ENCODE data around the gene PMF1.
"Not testable (repeated sequence)": the region's sequence is repeated elsewhere in the genome, so short reads cannot be mapped to it uniquely, and the experiment has no call there.

Gene PMF1, protein sequence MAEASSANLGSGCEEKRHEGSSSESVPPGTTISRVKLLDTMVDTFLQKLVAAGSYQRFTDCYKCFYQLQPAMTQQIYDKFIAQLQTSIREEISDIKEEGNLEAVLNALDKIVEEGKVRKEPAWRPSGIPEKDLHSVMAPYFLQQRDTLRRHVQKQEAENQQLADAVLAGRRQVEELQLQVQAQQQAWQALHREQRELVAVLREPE

DNA sequence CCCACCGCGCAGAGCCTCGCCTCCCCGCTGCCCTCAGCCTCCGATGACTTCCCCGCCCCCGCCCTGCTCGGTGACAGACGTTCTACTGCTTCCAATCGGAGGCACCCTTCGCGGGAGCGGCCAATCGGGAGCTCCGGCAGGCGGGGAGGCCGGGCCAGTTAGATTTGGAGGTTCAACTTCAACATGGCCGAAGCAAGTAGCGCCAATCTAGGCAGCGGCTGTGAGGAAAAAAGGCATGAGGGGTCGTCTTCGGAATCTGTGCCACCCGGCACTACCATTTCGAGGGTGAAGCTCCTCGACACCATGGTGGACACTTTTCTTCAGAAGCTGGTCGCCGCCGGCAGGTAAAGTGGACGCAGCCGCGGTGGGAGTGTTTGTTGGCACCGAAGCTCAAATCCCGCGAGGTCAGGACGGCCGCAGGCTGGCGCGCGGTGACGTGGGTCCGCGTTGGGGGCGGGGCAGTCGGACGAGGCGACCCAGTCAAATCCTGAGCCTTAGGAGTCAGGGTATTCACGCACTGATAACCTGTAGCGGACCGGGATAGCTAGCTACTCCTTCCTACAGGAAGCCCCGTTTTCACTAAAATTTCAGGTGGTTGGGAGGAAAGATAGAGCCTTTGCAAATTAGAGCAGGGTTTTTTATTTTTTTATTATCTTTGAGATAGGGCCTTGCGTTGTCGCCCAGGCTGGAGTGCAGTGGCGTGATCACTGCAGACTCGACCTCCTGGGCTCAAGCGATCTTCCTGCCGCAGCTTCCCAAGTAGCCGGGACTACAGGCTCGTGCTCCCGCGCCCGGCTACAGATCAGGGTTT, at the start of gene PMF1:
Gene PMF1, plus strand, starts transcription at position 175 of the 811 bp plus-strand sequence. Its CDS starts 9 bp downstream, at position 184.
- peak; percentile 95 for DNase-seq (ENCODE audit: low spot score)

DNA sequence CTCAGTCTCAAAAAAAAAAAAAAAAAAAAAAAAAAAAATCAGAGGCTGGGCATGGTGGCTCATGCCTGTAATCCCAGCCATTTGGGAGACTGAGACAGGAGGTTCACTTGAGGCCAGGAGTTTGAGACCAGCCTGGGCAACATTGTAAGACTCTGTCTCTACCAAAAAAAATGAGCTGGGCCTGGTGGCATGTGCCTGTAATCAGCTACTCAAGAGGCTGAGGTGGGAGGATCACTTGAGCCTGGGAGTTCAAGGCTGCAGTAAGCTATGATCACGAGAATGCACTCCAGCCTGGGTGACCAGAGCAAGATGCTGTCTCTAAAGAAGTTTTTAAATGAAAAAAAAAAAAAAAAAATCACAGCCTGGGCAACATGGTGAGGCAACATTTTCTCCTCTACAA, 49.1 kb upstream of the PMF1 start:
- DNase-seq (ENCODE audit: low spot score) = no peak

DNA sequence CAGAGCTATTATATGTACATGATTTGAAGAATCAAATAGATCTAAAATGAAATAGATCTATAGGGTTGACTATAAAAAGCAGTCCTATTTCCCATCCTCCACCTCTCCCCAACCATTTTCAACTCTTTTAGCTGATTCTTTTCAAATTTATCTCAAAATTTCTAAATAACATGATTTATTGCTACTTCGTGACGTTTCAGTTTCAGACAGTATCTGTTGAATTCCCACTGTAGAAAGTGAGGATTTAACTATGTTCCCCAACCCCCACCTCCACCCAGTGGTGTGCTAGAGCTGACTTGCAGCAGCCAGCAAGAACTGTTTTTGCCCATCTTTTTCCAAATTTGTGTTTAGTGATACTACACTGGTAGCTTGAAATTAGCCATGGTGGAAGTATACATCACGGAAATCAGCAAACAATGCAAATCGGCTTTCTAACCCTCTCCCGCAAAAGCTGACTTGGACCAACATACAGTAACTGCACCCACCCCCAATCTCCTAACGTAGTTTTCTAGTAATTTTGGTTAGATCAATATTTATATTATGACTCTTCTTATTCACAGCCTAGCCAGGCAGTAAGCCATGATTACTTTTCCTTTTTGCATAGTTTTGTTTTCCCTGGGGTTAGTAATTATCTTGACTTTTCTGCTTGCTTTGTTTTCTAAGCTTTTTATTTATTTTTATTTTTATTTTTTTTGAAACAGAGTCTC, 48.5 kb upstream of the PMF1 start:
- DNase-seq (ENCODE audit: low spot score) = no peak

DNA sequence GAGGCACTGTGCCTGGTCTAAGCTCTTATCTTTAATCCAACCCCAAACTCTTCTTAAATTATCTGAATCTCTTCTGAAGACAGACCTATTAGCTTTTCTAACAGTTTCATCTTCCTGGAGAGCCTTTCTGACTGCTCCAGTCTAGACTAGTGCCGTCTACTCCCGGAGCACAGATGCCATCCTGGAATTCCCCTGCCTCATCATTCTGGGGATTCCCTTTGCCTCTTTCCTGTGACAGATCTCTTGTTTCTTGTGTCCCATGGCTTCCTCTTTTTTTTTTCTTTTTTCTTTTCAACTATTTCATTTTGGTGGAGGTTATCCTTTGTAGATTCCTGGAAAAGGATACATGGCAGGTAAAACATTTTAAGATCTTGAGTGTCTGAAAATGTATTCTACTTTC, 47.7 kb upstream of the PMF1 start:
- DNase-seq (ENCODE audit: low spot score) = no peak

DNA sequence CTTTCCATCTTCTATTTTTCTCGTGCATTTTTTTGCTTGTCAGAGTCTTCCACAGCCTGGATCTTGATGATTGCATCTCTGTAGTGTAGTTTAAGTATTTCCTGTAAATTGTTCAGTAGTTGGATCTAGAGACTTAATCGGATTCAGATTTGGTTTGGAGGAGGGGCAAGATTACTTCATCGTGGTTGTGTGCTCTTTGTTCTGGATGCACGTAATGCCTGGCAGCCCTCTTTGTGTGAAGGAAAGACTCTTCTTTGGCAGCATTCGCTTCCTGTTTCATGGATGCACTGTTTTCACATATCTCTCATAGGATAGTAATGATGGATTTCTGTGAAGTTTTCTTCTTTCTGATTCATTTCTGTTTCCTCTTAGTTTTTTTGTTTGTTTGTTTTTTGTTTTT, 45.3 kb upstream of the PMF1 start:
- DNase-seq (ENCODE audit: low spot score) = no peak

DNA sequence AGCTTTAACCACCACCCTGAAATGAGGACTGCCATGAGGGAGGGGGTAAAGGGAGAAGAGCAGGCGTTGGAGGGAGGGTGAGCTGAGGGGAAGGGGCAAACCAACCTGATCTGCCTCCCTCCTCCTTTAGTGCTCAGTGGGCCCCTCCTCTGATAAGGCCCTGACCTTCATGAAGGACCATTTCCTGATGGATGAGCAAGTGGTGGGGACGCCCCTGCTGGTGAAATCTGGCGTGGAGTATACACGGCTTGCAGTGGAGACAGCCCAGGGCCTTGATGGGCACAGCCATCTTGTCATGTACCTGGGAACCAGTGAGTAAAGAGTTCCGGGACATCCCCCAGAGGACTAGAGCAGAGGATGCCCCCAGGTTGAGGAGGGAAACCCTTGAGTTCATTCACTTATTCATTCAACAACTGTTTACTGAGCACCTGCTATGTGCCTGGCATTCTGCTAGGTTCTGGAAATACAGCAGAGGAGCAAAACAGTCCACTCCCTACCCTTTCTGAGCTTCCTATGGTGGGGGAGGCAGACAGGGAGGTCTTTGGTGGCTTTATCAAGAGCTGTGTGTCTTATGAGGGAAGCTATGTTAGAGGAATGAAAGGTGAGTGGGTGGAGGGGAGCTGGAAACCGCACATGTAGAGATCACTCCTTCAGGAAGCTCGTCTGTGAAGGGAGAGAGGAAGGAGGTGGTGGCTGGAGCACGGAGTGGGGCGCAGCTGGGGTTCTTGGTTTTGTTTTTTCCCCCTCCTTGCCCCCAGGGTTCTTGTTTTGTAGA, 39.9 kb upstream of the PMF1 start:
- no peak for DNase-seq (ENCODE audit: low spot score)

DNA sequence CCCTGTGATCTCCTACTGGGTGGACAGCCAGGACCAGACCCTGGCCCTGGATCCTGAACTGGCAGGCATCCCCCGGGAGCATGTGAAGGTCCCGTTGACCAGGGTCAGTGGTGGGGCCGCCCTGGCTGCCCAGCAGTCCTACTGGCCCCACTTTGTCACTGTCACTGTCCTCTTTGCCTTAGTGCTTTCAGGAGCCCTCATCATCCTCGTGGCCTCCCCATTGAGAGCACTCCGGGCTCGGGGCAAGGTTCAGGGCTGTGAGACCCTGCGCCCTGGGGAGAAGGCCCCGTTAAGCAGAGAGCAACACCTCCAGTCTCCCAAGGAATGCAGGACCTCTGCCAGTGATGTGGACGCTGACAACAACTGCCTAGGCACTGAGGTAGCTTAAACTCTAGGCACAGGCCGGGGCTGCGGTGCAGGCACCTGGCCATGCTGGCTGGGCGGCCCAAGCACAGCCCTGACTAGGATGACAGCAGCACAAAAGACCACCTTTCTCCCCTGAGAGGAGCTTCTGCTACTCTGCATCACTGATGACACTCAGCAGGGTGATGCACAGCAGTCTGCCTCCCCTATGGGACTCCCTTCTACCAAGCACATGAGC, 36.1 kb upstream of the PMF1 start:
- DNase-seq (ENCODE audit: low spot score) = no peak

DNA sequence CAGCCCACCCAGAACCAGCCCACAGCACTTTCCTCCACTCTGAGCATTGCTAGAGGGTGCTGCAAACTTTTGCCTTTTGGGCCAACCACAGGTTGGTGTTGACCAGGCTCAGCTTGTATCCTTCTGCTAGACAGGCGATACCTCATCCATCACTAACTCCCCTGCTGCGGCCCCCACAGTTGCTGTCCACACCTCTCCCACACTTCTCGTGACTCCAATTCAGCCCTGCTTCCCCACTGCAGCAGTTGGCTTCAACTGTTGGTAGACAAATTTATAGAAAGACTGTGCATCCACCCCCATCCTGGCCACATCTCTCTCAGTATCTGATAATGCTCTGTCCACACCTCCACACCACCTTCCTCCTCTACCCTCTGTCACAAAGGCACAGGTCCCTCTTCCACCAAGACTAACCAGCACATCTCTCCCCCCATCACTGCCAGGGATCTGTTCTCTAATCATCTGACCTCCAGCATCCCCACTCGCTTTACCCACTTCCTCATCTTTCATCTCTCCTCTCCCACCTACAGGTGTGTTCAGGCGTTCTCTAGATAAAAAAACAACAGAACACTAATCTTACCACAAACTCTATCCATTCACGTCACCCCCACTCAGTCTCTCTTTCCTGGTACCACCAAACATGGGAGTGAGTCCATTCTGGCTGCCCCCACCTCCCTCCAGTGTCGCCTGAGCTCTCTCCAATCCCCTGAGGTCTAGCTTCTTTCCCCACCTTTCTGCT, 34.7 kb upstream of the PMF1 start:
- DNase-seq (ENCODE audit: low spot score) = no peak

DNA sequence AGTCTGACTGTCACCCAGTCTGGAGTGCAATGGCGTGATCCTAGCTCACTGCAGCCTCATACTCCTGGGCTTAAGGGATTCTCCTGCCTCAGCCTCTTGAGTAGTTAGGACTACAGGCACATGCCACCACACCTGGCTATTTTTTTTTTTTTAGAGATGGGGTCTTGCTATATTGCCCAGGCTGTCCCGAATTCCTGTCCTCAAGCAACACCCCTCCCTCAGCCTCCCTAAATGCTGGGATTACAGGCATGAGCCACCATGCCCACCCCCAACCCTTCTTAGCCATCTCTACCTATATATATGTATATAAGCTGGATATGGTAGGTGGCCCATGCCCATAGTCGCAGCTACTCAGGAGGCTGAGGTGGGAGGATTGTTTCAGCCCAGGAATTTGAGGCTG, 32.3 kb upstream of the PMF1 start:
- no peak for DNase-seq (ENCODE audit: low spot score)

DNA sequence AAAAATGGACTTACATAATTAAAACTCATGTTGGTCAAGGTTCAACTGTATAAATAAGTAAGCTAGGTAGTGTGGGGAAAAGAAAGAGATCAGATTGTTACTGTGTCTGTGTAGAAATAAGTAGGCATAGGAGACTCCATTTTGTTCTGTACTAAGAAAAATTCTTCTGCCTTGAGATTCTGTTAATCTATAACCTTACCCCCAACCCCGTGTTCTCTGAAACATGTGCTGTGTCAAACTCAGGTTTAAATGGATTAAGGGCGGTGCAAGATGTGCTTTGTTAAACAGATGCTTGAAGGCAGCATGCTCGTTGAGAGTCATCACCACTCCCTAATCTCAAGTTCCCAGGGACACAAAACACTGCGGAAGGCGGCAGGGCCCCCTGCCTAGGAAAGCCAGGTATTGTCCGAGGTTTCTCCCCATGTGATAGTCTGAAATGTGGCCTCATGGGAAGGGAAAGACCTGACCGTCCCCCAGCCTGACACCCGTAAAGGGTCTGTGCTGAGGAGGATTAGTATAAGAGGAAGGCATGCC, 31.3 kb upstream of the PMF1 start:
- not testable (repeated sequence) for DNase-seq (ENCODE audit: low spot score)

DNA sequence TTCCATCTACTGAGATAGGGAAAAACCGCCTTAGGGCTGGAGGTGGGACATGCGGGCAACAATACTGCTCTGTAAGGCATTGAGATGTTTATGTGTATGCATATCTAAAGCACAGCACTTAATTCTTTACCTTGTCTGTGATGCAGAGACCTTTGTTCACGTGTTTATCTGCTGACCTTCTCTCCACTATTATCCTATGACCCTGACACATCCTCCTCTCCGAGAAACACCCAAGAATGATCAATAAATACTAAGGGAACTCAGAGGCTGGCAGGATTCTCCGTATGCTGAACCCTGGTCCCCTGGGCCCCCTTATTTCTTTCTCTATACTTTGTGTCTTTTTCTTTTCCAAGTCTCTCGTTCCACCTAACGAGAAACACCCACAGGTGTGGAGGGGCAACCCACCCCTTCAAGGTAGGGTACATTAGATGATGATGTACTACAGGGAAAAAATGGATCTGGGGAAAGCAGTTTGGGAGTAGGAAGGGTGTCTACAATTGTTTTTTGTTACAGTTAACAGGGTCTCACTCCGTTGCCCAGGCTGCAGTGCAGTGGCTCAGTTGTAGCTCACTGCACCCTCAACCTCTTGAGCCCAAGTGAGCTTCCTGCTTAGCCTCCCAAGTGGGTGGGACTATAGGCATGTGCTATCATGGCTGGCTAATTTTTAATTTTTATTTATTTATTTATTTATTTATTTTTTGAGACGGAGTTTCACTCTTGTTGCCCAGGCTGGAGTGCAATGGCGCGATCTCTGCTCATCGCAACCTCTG, 30.6 kb upstream of the PMF1 start:
- DNase-seq (ENCODE audit: low spot score) = not testable (repeated sequence)

DNA sequence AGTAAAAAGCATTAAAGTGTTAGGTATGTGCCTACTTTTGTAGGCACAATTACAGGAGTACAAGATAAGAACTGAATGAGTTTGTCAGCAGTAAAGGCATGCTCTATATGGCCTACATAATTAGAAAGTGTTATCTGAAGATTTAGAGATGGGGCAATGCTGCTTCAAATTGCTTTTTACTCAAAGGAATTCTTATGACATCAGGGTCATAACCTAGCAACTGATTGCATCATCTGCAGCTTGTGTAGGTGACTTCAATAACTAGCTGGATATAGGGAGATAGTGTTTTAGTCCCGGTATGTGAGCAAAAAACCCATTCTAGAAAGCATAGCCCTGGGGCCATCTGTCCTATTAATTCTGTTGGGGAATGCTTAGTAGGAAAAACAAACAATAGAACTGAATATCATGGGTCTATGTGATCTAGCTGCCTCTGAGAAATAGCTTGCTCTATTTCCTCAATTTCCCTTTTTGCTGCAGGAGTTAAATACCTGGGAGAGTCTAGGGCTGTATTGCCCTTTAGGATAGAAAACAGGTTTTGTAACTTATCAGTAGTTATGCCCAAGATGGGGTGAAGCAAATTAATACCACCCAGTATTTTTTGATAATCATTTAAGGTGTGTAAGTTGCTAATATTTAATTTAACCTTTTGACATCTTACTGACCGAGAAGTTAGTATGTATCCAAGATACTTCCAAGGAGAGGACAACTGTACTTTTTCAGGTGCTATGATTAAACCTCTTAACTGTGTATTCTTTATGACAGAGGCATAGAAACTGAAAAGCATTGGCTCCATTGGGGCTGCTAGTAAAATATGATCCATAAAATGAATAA, 26.2 kb upstream of the PMF1 start:
- not testable (repeated sequence) for DNase-seq (ENCODE audit: low spot score)

DNA sequence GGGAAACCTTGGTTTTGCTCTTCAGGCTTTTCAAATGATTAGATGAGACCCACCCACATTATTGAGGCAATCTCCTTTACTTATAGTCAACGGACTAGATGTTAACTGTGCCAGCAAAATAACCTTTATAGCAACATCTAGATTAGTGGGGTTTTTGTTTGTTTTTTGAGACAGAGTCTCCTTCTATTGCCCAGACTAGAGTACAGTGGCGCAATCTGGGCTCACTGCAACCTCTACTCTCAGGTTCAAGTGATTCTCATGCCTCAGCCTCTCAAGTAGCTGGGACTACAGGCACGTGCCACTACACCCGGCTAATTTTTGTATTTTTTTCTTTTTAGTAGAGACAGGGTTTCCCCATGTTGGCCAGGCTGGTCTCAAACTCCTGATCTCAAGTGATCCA, 22.5 kb upstream of the PMF1 start:
- not testable (repeated sequence) for DNase-seq (ENCODE audit: low spot score)

DNA sequence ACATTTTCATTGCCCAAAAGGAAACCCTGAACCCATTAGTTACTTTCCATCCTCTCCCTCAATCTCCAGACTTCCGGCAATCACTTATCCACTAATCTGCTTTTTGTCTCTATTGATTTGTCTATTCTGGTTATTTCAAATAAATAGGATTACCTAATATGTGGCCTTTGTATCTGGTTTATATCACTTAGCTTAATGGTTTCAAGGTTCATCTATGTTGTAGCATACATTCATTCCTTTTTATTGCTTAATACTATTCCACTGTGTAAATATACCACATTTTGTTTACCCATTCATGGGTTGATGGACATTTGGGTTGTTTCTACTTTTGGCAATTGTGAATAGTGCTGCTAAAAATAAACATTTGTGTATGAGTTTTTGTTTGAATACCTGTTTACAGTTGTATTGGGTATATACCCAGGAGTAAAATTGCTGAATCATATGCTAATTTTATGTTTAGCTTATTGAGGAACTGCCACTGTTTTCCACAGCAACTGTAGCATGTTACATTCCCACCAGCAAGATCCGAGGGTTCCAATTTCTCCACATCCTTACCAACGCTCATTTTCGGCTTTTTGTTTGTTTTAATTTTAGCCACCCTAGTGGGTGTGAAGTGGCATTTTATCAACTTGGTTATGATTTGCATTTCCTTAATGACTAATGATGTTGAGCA, 21.4 kb upstream of the PMF1 start:
- DNase-seq (ENCODE audit: low spot score) = no peak

DNA sequence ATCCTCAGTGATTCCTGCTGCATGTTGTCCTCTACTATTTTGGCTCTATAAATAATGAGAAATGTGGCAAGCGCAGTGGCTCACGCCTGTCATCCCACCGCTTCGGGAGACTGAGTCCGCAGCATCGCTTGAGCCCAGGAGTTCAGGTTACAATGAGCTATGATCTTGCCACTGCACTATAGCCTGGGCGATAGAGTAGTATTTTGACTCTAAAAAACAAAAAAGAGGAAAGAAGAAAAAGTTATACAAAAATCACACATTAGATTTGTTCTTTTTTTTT, 19.7 kb upstream of the PMF1 start:
- DNase-seq (ENCODE audit: low spot score) = no peak

DNA sequence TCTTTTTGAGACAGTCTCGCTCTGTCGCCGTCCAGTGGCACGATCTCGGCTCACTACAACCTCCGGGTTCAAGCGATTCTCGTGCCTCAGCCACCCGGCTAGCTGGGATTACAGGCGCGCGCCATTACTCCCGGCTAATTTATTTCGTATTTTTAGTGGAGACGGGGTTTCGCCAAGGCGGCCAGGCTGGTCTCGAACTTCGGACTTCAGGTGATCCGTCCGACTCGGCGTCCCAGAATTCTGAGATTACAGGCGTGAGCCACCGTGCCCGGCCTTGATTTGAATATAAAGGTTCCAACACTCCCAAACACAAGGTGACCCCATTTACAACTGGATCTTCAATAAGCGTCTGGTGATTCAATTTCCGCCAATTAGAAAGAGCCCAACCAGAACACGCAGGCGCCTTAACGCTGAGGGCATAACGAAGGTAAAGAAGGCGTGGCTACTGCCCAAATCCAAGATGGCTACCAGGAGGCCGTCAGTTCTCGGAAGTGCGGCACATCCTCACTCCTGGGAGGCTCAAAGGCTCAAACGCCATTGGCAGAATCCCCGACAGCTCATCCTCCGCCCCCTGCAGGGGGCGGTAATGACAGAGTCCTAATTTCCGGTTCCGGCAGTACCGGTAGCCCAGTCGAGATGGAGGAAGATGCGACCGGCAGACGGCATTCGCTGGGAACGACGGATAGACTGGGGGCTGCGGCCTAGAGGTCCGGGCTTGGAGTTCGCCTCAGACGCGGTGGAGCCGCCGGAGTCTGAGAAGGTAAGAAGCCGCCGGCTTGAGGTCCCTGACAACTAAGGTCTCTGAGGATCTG, 19.1 kb upstream of the PMF1 start, which contains the start of gene SLC25A44:
Gene SLC25A44, plus strand, starts transcription at position 617 of the 812 bp plus-strand sequence. CDS start 5,744 bp downstream, outside the sequence.
- DNase-seq (ENCODE audit: low spot score) = peak; percentile 99

DNA sequence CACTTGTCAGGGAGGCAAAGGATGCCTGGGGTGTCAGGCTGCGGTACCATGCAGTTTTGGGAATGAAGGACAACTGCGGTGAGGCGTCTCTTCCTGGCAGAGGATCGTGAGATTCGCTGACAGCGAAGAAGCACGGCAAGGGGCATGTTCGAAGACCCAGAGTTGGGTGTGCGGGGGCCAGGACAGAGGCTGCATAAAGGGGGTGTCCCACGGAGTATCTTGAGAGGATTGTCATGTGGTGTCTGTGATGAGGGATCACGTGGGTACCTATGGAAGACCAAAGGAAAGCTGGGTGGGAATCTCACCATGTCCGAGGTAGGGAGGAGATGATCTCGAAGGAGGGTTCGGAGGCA, 18.5 kb upstream of the PMF1 start:
- no peak for DNase-seq (ENCODE audit: low spot score)

DNA sequence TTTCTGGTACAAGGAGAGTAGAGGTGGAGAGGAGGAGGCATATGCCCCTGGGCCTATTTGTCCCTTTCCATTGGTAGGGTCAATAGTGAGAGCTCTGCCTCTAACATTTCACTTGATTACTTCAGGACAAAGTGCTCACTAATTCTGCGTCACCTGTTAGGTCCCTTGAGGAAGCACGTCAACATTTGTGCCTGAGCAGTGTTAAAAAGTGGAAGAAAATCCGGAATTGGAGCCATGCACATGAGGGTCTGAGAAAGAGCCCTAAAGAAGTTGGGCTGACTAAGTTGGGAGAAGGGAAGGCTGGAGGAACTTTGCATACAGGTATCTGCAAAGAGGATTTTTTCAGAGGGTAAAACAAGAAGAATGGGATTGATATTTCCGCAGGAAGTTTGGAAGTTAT, 17.0 kb upstream of the PMF1 start:
- DNase-seq (ENCODE audit: low spot score) = no peak
